GM19240 (cell line): ENCODE measurements around the gene NDUFB1.

Experiments used
- DNase-seq: peaks from one replicate; pipeline ENCODE4 v3.0.0; 2011; ENCODE audit warnings: low spot score; ENCODE audit not compliant: insufficient read length

NDUFB1 gene

GRCh38 chr14:92121670-92122350 is at the start of gene NDUFB1, which contains the start of gene CPSF2:
NDUFB1 (minus strand) TSS chr14:92121706; CDS start chr14:92117637, 4,069 bp downstream.
CPSF2 (plus strand) TSS chr14:92121969; CDS start chr14:92130985, 9,016 bp downstream.
- peak; percentile 71 for DNase-seq

DNA sequence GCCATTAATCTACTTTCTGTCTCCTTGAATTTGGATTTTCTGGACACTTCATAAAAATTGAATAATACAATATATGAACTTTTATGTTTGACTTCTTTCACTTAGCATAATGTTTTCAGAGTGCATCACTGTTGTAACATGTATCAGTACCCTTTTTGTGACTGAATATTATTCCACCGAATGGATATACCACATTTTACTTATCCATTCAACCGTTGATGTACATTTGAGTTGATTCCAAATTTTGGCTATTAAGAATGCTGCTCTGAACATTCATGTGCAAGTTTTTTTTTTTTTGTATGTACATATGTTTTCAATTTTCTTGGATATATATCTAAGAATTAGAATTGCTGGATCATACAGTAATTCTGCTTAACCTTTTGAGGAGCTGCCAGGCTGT is 43.5 kb upstream of the NDUFB1 start:
- DNase-seq: no peak

GRCh38 chr14:92161521-92161920 is 40.0 kb upstream of the NDUFB1 start:
- DNase-seq: no peak

DNA sequence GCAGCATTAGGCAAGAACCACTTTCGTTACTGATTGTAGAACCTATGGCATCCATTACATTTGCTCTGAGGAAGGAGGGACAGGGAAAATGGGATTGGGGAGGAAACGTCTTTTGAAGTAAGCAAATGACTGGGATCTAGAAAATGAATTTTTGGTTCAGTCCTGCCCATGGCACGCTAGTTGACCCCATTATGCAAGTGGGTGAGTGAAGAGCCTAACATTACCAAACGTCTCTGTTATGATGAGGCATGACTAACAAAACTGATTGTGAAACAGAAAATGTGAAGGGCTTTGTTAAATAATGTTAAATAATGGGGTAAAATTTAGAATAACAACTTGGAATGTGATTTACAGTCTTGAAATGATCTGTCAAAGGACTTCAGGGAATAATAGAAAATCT is 39.1 kb upstream of the NDUFB1 start:
- DNase-seq: no peak

- DNase-seq: no peak
Observed at GRCh38 chr14:92154283-92154942, 32.9 kb upstream of the NDUFB1 start.

GRCh38 chr14:92153581-92153980 is 32.1 kb upstream of the NDUFB1 start:
- no peak for DNase-seq

DNA sequence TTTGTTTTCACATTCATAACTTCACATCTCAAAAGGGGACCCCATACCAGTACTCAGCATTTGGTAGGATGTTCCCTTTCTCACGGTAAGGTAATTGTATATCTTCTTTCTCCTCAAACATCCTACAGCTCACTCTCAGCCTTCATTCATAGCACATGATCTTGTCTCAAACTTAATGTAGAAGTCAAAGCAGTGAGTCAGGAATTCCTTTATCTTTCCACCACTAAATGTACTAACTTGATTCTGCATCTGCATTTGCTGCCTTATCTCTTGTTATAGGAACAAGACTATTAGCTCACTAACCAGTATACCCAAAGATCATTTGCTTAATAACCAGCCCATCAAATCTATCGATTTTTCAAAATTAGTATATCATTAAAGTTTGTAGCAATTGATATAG is 23.2 kb upstream of the NDUFB1 start:
- no peak for DNase-seq

DNA sequence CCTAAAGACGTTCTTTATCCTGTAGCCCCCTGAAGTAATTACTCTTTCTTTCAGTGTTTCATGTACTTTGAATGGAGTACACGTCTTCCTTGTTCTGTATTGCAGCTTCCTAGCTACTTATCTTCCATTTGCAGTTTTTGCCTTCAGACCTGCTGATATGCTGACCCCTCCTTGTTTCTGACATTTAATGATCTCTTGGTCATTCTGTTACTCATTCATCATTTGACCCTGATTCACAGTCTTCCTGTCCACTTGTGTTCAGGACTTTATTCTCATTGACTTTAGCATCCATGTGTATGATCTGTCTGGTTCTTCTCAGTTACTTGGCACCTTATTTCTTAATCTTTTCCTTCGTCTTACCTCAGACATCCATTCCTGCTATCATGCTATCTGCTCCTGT is 22.5 kb upstream of the NDUFB1 start:
- DNase-seq: no peak

- no peak for DNase-seq
Observed at GRCh38 chr14:92143309-92143708, 21.8 kb upstream of the NDUFB1 start.

DNA sequence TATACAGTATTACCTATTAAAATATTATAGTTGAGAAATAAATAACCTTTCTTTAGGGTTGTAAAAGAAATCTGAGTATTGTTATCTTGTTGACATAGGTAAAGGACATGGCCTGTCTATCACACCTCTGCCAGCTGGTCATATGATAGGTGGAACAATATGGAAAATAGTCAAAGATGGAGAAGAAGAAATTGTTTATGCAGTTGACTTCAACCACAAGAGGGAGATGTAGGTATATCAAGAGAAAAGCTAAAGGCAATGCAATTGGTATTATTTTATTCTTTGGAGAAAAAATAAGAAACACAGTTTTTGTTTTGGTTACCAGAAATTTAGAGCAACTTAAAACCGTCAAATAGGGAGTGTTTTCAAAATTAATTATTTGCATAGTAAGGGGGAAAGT is 13.8 kb upstream of the NDUFB1 start:
- no peak for DNase-seq

- no peak for DNase-seq
Observed at GRCh38 chr14:92134456-92134855, 12.9 kb upstream of the NDUFB1 start.

GRCh38 chr14:92122761-92123160 is 1.3 kb upstream of the NDUFB1 start:
- no peak for DNase-seq

GRCh38 chr14:92122351-92122677 is 808 bp upstream of the NDUFB1 start:
- no peak for DNase-seq

DNA sequence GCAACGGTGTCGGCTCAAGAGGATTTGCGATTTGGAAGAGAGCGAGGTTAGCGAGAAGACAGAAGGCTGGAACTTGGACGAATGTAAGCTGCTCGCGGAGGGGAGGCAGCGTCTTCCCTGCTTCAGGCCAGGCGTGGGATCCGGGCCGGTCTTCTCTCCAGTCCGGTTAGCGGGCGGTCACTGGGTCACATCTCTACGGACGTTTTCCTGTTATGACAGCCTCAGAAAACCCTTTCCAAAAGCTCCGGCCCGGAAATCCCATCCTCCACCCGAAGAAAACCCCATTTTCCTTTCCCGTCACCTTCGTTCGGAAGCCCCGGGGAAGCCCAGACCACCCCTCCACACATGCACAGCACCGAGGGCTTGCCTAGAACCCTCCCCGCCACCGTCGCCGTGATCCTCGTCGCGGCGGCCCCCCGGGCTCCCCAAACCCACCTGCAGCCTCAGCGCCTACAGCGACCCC is 268 bp downstream of the NDUFB1 start:
- no peak for DNase-seq

DNA sequence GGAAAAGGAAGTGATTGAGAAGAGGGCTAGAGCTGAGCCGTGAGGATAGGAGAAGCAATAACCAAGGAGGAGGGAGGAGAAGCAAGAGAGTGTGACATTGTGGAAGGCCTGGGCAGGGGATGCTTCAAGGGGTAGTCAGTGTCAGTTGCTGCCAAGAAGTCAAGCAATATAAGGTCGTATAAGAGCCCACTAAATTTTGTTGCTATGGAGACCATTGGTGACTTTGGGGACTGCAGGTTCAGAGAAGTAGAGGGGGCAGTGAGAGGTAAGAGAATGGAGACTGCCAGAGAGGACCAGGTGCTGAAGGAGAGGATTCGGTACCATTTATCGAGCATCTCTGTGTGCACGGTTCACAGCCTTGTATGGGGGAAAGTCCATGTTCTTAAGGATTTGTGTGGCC is 12.0 kb downstream of the NDUFB1 start:
- DNase-seq: no peak

- no peak for DNase-seq
Observed at GRCh38 chr14:92108345-92109254, 12.9 kb downstream of the NDUFB1 start.

- DNase-seq: peak; percentile 90
Observed at GRCh38 chr14:92106143-92106926, 15.2 kb downstream of the NDUFB1 start, which contains the start of gene ATXN3. ATXN3 (minus strand) TSS chr14:92106582; CDS start chr14:92106552, 30 bp downstream.

GRCh38 chr14:92105893-92106142 is 15.7 kb downstream of the NDUFB1 start:
- DNase-seq: no peak

- DNase-seq: no peak
Observed at GRCh38 chr14:92105073-92105892, 16.2 kb downstream of the NDUFB1 start.

DNA sequence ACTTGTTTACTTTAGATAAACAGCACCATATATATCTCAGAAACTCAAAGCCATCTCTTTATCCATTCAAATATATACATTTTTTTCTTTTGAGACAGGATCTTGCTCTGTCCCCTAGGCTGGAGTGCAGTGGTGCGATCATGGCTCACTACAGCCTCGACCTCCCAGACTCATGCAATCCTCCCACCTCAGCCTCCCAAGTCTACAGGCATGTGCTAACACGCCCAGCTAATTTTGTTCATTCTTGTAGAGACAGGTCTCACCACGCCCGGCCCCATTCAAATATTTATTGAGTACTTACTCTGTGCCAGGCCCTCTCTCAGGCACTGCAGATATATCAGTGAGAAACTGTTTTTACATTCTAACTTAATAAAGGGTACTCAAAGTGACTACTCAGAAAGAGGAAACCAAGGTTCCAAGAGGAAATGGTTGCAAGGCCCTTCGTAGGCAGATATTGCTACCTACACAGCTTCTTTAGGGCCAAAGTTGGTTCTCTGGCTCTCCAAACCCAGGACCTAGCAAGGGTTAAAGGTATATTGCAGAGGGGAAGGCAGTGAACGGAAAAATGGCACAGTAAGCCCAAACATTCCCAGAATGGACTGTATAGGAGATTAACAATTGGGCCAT is 18.0 kb downstream of the NDUFB1 start:
- DNase-seq: no peak
